Ishikawa (cell line): ENCODE data around the gene FBXW5.

Source experiments
- CREB1 ChIP-seq: IDR thresholded peaks from 2 replicates; pipeline ENCODE4 v1.6.1; 2012; ENCODE audit warnings: low read depth
- EP300 ChIP-seq: IDR thresholded peaks from 2 replicates; pipeline ENCODE4 v1.6.1; 2012; ENCODE audit warnings: borderline replicate concordance
- FOXM1 ChIP-seq: IDR thresholded peaks from 2 replicates; pipeline ENCODE4 v1.6.1; 2012; ENCODE audit warnings: low read depth, borderline replicate concordance
- NFIC ChIP-seq: IDR thresholded peaks from 2 replicates; pipeline ENCODE4 v1.6.1; 2012
- RAD21 ChIP-seq: IDR thresholded peaks from 2 replicates; pipeline ENCODE4 v1.6.1; 2012; ENCODE audit warnings: low read depth
- REST ChIP-seq: IDR thresholded peaks from 2 replicates; pipeline ENCODE4 v1.6.1; 2012; ENCODE audit warnings: low read depth, mild to moderate bottlenecking
- TAF1 ChIP-seq: IDR thresholded peaks from 2 replicates; pipeline ENCODE4 v1.6.1; 2012; ENCODE audit warnings: low read depth, mild to moderate bottlenecking
- TCF12 ChIP-seq: IDR thresholded peaks from 2 replicates; pipeline ENCODE4 v1.6.1; 2012; ENCODE audit warnings: low read depth
- TEAD4 ChIP-seq: IDR thresholded peaks from 2 replicates; pipeline ENCODE4 v1.6.1; 2012
- YY1 ChIP-seq: IDR thresholded peaks from 2 replicates; pipeline ENCODE4 v1.6.1; 2012; ENCODE audit warnings: low read depth
- TF ChIP-seq, protein P1 (sequence below): IDR thresholded peaks from 2 replicates; pipeline ENCODE4 v1.6.1; 2012

GRCh38 chr9:136964833-136965422 is 20.4 kb upstream of the FBXW5 start:
- TF ChIP-seq NFIC, result no peak
- TF ChIP-seq TEAD4, result no peak
- no peak for TF ChIP-seq TAF1
- TF ChIP-seq, protein P1, sequence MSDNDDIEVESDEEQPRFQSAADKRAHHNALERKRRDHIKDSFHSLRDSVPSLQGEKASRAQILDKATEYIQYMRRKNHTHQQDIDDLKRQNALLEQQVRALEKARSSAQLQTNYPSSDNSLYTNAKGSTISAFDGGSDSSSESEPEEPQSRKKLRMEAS, result no peak
- TF ChIP-seq YY1, result no peak
- no peak for TF ChIP-seq EP300
- TF ChIP-seq RAD21, result no peak
- no peak for TF ChIP-seq FOXM1
- TF ChIP-seq TCF12, result no peak
- no peak for TF ChIP-seq REST
- TF ChIP-seq CREB1, result no peak
